Adrenal gland (tissue), 12 donors: ENCODE results near the gene EXD2. TPM values are rescaled to one million over a fixed set of nuclear protein-coding genes. Genes with fewer than 3 reads are reported as not detected.

Experiments
- DNase-seq, 7 donors: peaks; one replicate each; pipeline ENCODE4 v3.0.0-alpha.2; 2019 to 2020
- H3K27ac ChIP-seq, 5 donors: fragments of 200-600 bp; sonication (generic) in 4 of 5; 1 replicate in 3 of 5; 2 replicates in 2 of 5; pipeline versions ENCODE4 v1.5.1 to v1.8.0; 2016 to 2020; ENCODE audit warnings: mild to moderate bottlenecking in 1 of 5
- H3K27me3 ChIP-seq: fragments of 200-600 bp; 2 replicates; pipeline ENCODE4 v1.8.0; 2021
- H3K36me3 ChIP-seq, 2 donors: fragments of 200-600 bp; replicated peaks in 1 of 2; 1 replicate in 1 of 2; 2 replicates in 1 of 2; pipeline versions ENCODE4 v1.5.1 to v1.8.0; 2018 to 2022
- H3K4me1 ChIP-seq, 2 donors: fragments of 200-600 bp; replicated peaks in 1 of 2; 1 replicate in 1 of 2; 2 replicates in 1 of 2; pipeline versions ENCODE4 v1.5.1 to v1.8.0; 2018 to 2021
- H3K4me3 ChIP-seq, 4 donors: fragments of 200-600 bp; sonication (generic) in 3 of 4; one replicate each; pipeline ENCODE4 v1.5.1; 2016 to 2018
- H3K9me3 ChIP-seq, 3 donors: fragments of 200-600 bp; sonication (generic) in 1 of 3; replicated peaks in 1 of 3; 1 replicate in 2 of 3; 2 replicates in 1 of 3; pipeline versions ENCODE4 v1.5.1 to v1.8.0; 2016 to 2021
- CTCF ChIP-seq, 6 experiments: fragments of 450-650 bp in 4 of 6; fragments of 200-600 bp in 2 of 6; sonication (generic) in 1 of 6; IDR thresholded peaks; 1 replicate in 5 of 6; 2 replicates in 1 of 6; pipeline versions ENCODE4 v1.5.1 to v1.8.0; 2016 to 2021; ENCODE audit warnings: antibody characterized with exemption in 6 of 6, mild to moderate bottlenecking in 2 of 6, moderate library complexity in 1 of 6
- POLR2A ChIP-seq, 2 donors: fragments of 450-650 bp; IDR thresholded peaks; one replicate each; pipeline ENCODE4 v1.6.1; 2017; ENCODE audit warnings: antibody characterized with exemption in 2 of 2, mild to moderate bottlenecking in 2 of 2, moderate library complexity in 1 of 2
- WGBS, 4 donors: extraction: QIAGEN DNeasy Blood & Tissue Kit in 2 of 4; methylation state at CpG; one replicate each; pipeline versions ENCODE4 v1.1.5 to v1.1.7; 2013 to 2017; 5-methylcytosine and 5-hydroxymethylcytosine counted together
- intact Hi-C, 2 donors: fragments of 100-400 bp; cut with DNase I; formaldehyde crosslinking; loops; one replicate each; pipeline versions ENCODE4 v1.14.1 to v1.15.0; 2022 to 2023
- polyA plus RNA-seq, 3 donors: library from polyadenylated mRNA; stranded (reverse); fragments of 200-250 nt in 2 of 3; fragments of 350-450 nt in 1 of 3; fragmentation: Illumina TruSeq in 1 of 3; extraction: RNeasy Lipid Tissue Mini Kit (QIAGEN cat#74804) in 1 of 3; gene quantifications; one replicate each; pipeline ENCODE4 v1.2.3, GENCODE V29; 2013 to 2014
- total RNA-seq, 9 donors: library from RNA; depleted of rRNA in 4 of 9; stranded (reverse); fragments of >200 nt in 4 of 9; fragments of 120-200 nt in 1 of 9; fragmentation: NEBNext Ultra II Directional in 1 of 9; extraction: Animal tissue kit (Norgen Biotek cat#: 25700) in 1 of 9; gene quantifications; one replicate each; pipeline versions ENCODE4 v1.1.0 to v1.2.4, GENCODE V29; 2013 to 2023
- donor health status: healthy with polysubstance abuse.
- donor health status: Bipolar disorder and iron deficiency.
- donor health status: DM: yes; HTN: yes; CAD: no.
- donor health status: DM: no; HTN: no; CAD: no.
- donor health status: DM: no; HTN: no; CAD: no.
- donor health status: DM: yes; HTN: yes; CAD: no.

EXD2 gene
- total and polyA plus RNA-seq, 12 donors: 6.4 to 23.0 (median 15.6) TPM

GRCh38 chr14:69199786-69200185, 8.5 kb downstream of the EXD2 start:
- WGBS, 4 donors: 89 to 92% (median 90%) methylated on average over 10 of the region's 10 CpGs
- no peak for DNase-seq
- no peaks in the 10 kb centered on the region for H3K36me3 ChIP-seq
- no peaks in the 10 kb centered on the region for H3K27me3 ChIP-seq
- no peak overlapping the region for H3K4me3 ChIP-seq
- no peak overlapping the region for H3K27ac ChIP-seq
- TF ChIP-seq POLR2A (IDR thresholded peaks at IDR 0.05) (no peak), CTCF (IDR thresholded peaks at IDR 0.05) (no peak)
- intact Hi-C loops: no loop called here
- no peaks in the 10 kb centered on the region for H3K4me1 ChIP-seq
- no peaks in the 10 kb centered on the region for H3K9me3 ChIP-seq

GRCh38 chr14:69204753-69205152, 13.5 kb downstream of the EXD2 start:
- no peak overlapping the region for H3K4me3 ChIP-seq
- H3K36me3 ChIP-seq: no peaks in the 10 kb centered on the region
- no peak overlapping the region for H3K27ac ChIP-seq
- no peak for DNase-seq
- H3K9me3 ChIP-seq: no peaks in the 10 kb centered on the region
- no peaks in the 10 kb centered on the region for H3K4me1 ChIP-seq
- intact Hi-C loops: no loop called here
- H3K27me3 ChIP-seq: no peaks in the 10 kb centered on the region
- TF ChIP-seq CTCF (IDR thresholded peaks at IDR 0.05) (no peak), POLR2A (IDR thresholded peaks at IDR 0.05) (no peak)

- intact Hi-C loops: no loop called here
- TF ChIP-seq CTCF (IDR thresholded peaks at IDR 0.05) (no peak), POLR2A (IDR thresholded peaks at IDR 0.05) (no peak)
- no peak overlapping the region for H3K27ac ChIP-seq
- H3K9me3 ChIP-seq: no peaks in the 10 kb centered on the region
- no peak for DNase-seq
- H3K4me1 ChIP-seq: no peaks in the 10 kb centered on the region
- H3K36me3 ChIP-seq: no peaks in the 10 kb centered on the region
- H3K27me3 ChIP-seq: no peaks in the 10 kb centered on the region
- no peak overlapping the region for H3K4me3 ChIP-seq
- 92 to 97% (median 95%) methylated on average over 7 of the region's 7 CpGs for WGBS, 4 donors
These were observed 16.2 kb downstream of the EXD2 start for GRCh38 chr14:69207435-69208041.

- Histone ChIP-seq H3K27me3 (no peaks in the 10 kb centered on the region), H3K9me3 (no peaks in the 10 kb centered on the region), H3K27ac (no peak overlapping the region), H3K4me1 (no peaks in the 10 kb centered on the region), H3K4me3 (no peak overlapping the region), H3K36me3 (no peaks in the 10 kb centered on the region)
- no peak for TF ChIP-seq CTCF (IDR thresholded peaks at IDR 0.05)
- intact Hi-C loops: no loop called here
- no peak for DNase-seq
- 86 to 96% (median 91%) methylated on average over 5 of the region's 5 CpGs for whole genome bisulfite sequencing, 4 donors
These were observed 17.4 kb downstream of the EXD2 start for GRCh38 chr14:69208666-69209065.
